Stimulated activated CD4-positive, alpha-beta T cell treated with anti-CD3 and anti-CD28 coated beads, Interleukin-2, amount 100 ng/mL, for 48 hours (primary cell): ENCODE measurements around the gene TMEM59L.

ENCODE experiments used
- DNase-seq, 2 donors: peaks; one replicate each; pipeline ENCODE4 v3.0.0-alpha.2; 2020

TMEM59L gene

GRCh38 chr19:18660051-18660910, 47.6 kb downstream of the TMEM59L start:
- no peak for DNase-seq

GRCh38 chr19:18660939-18661670, 48.4 kb downstream of the TMEM59L start:
- DNase-seq = no peak

GRCh38 chr19:18662972-18663732, 50.5 kb downstream of the TMEM59L start:
- DNase-seq = no peak

GRCh38 chr19:18663940-18664530, 51.4 kb downstream of the TMEM59L start:
- DNase-seq = no peak

GRCh38 chr19:18665771-18666202, 53.1 kb downstream of the TMEM59L start:
- DNase-seq = no peak

- DNase-seq = no peak
Measured at GRCh38 chr19:18666317-18666716, 53.6 kb downstream of the TMEM59L start.

GRCh38 chr19:18666784-18667183, 54.1 kb downstream of the TMEM59L start:
- no peak for DNase-seq

GRCh38 chr19:18667531-18668251, 55.0 kb downstream of the TMEM59L start:
- DNase-seq = no peak

GRCh38 chr19:18668252-18668631, 55.6 kb downstream of the TMEM59L start:
- DNase-seq = no peak

- DNase-seq = no peak
Measured at GRCh38 chr19:18668744-18669523, 56.3 kb downstream of the TMEM59L start.

GRCh38 chr19:18669524-18669817, 56.8 kb downstream of the TMEM59L start:
- no peak for DNase-seq

GRCh38 chr19:18669883-18670282, 57.2 kb downstream of the TMEM59L start:
- DNase-seq = no peak

GRCh38 chr19:18670312-18670711, 57.6 kb downstream of the TMEM59L start:
- no peak for DNase-seq
